Measurements from ENCODE around the gene SELENOF.
"Not testable (repeated sequence)": the region's sequence is repeated elsewhere in the genome, so short reads cannot be mapped to it uniquely, and the experiment has no call there.

SELENOF gene

GRCh38 chr1:86814118-86814517 is 99.8 kb downstream of the SELENOF start:
- not testable (repeated sequence) for DNase-seq (ENCODE audit: low read depth)
